Heart right ventricle (tissue), 16 donors: ENCODE results near the gene SERPINB5. TPM values are rescaled to one million over a fixed set of nuclear protein-coding genes. Genes with fewer than 3 reads are reported as not detected.
A peak's percentile ranks its signal among the peaks of the same experiment; 100 is the strongest.

Source experiments
- ATAC-seq, 8 donors: fragments of 200-7000 bp; cut with Tn5 transposase; one replicate each; pipeline ENCODE4 v1.9.1; 2020; ENCODE audit warnings: mild to moderate bottlenecking in 8 of 8, moderate library complexity in 8 of 8, moderate number of reproducible peaks in 1 of 8
- DNase-seq, 2 donors: peaks; one replicate each; pipeline ENCODE4 v3.0.0-alpha.2; 2020
- H3K27ac ChIP-seq, 10 donors: fragments of 200-600 bp; sonication (generic) in 2 of 10; one replicate each; pipeline versions ENCODE4 v1.5.0 to v1.8.0; 2020 to 2022; ENCODE audit warnings: mild to moderate bottlenecking in 3 of 10
- H3K27me3 ChIP-seq, 7 donors: fragments of 200-600 bp; one replicate each; pipeline ENCODE4 v1.8.0; 2021 to 2022; ENCODE audit warnings: mild to moderate bottlenecking in 2 of 7
- H3K36me3 ChIP-seq, 9 donors: fragments of 200-600 bp; sonication (generic) in 1 of 9; one replicate each; pipeline versions ENCODE4 v1.5.0 to v1.8.0; 2020 to 2022; ENCODE audit warnings: mild to moderate bottlenecking in 2 of 9
- H3K4me1 ChIP-seq, 9 donors: fragments of 200-600 bp; sonication (generic) in 1 of 9; one replicate each; pipeline versions ENCODE4 v1.5.0 to v1.8.0; 2020 to 2022; ENCODE audit warnings: mild to moderate bottlenecking in 4 of 9
- H3K4me3 ChIP-seq, 10 donors: fragments of 200-600 bp; sonication (generic) in 2 of 10; one replicate each; pipeline versions ENCODE4 v1.5.0 to v1.8.0; 2020 to 2022; ENCODE audit warnings: mild to moderate bottlenecking in 7 of 10, moderate library complexity in 2 of 10
- H3K9me3 ChIP-seq, 11 donors: fragments of 200-600 bp in 10 of 11; sonication (generic) in 2 of 11; one replicate each; pipeline versions ENCODE4 v1.5.0 to v1.8.0; 2013 to 2022; ENCODE audit warnings: mild to moderate bottlenecking in 2 of 11, control low read depth in 1 of 11, moderate library complexity in 1 of 11
- CTCF ChIP-seq, 9 donors: fragments of 200-600 bp; sonication (generic) in 2 of 9; IDR thresholded peaks; one replicate each; pipeline versions ENCODE4 v1.5.0 to v1.8.0; 2021 to 2022; ENCODE audit warnings: antibody characterized with exemption in 9 of 9, mild to moderate bottlenecking in 5 of 9, moderate library complexity in 1 of 9
- WGBS, 2 donors: extraction: QIAGEN DNeasy Blood & Tissue Kit; methylation state at CpG; one replicate each; pipeline ENCODE4 v1.1.7; 2013; ENCODE audit warnings: inconsistent platforms in 1 of 2; 5-methylcytosine and 5-hydroxymethylcytosine counted together
- intact Hi-C, 10 donors: fragments of 100-400 bp; cut with DNase I; formaldehyde crosslinking; loops; one replicate each; pipeline versions ENCODE4 v1.11.1 to v1.14.2; 2022
- polyA plus RNA-seq, 2 donors: library from polyadenylated mRNA; stranded (reverse); fragments of 200-250 nt; gene quantifications; one replicate each; pipeline ENCODE4 v1.2.3, GENCODE V29; 2013
- total RNA-seq, 10 donors: library from RNA; stranded (reverse); fragmentation: NEBNext Ultra II Directional in 3 of 10; extraction: Animal tissue kit (Norgen Biotek cat#: 25700) in 3 of 10; gene quantifications; one replicate each; pipeline versions ENCODE4 v1.2.1 to v1.2.4, GENCODE V29; 2021 to 2023
- donor health status: Arrhythmogenic right ventricular cardiomyopathy.
- donor health status: ischemic (EF 13 %, LVEDD 7.1; RV severe dilation, severe dysfunction).
- donor health status: healthy with polysubstance abuse.
- donor health status: DM: no; HTN: yes; CAD: no.
- donor health status: DM: no; HTN: no; CAD: no.
- donor health status: ischemic (EF 25% LVEDD 6.9; RV normal size, moderate dysfunction).
- donor health status: ischemic (EF 25% LVEDD 5.7; RV mildly dilated, moderate dysfunction).
- donor health status: healthy.
- donor health status: DM: yes; HTN: yes; CAD: no.
- donor health status: Ischemic cardiomyopathy.
- donor health status: ischemic (EF 35%, LVEDD 5.7; RV mildly dilated, moderate dysfunction).
- donor health status: nonischemic (EF 11% LVEDD 7.7; RV severe dilation, severe dysfunction).
- donor health status: DM: yes; HTN: yes; CAD: no.
- donor health status: PGD.
- donor health status: ischemic (EF 29% LVEDD 5.4; RV normal size, mild dysfunction).
- donor health status: nonischemic (EF 23%, LVEDD 6.1; RV moderate dilation, normal function).

Gene SERPINB5
- total and polyA plus RNA-seq, 12 donors: 0.03 TPM; not detected in 11

- ATAC-seq: no peak
- Histone ChIP-seq H3K4me3 (no peak overlapping the region), H3K27ac (no peak overlapping the region), H3K9me3 (no peaks in the 10 kb centered on the region), H3K36me3 (no peaks in the 10 kb centered on the region), H3K27me3 (peaks cover 0 to 23% (median 8%) of the 10 kb centered on the region in 7 donors), H3K4me1 (no peaks in the 10 kb centered on the region)
- WGBS, 2 donors: 2 to 66% methylated on average over 1 of the region's 1 CpG
- no peak for TF ChIP-seq CTCF (IDR thresholded peaks at IDR 0.05)
- intact Hi-C loops: loop anchor here (1.0 to 10.0 kb wide), 11 partner anchors 62 to 482 kb away; partner anchors contain the start of gene SERPINB8 (in 1 of the 10)
- no peak for DNase-seq
Observed at GRCh38 chr18:63515801-63516200, 39.0 kb downstream of the SERPINB5 start.

- Histone ChIP-seq H3K27me3 (peaks cover 0 to 23% (median 4%) of the 10 kb centered on the region in 7 donors), H3K4me1 (no peaks in the 10 kb centered on the region), H3K9me3 (no peaks in the 10 kb centered on the region), H3K4me3 (no peak overlapping the region), H3K36me3 (no peaks in the 10 kb centered on the region), H3K27ac (no peak overlapping the region)
- 31 to 35% methylated on average over 16 of the region's 16 CpGs for WGBS, 2 donors
- peak; percentile 61 to 85 (median 82) for ATAC-seq
- intact Hi-C loops: loop anchor here (1.0 to 10.0 kb wide), 15 partner anchors 58 to 479 kb away; partner anchors contain the start of gene SERPINB8 (in 1 of the 10)
- peak; percentile 67 to 82 (median 77) for TF ChIP-seq CTCF (IDR thresholded peaks at IDR 0.05)
- peak in 1 of 2 donors; percentile 65 for DNase-seq
Observed at GRCh38 chr18:63518178-63519012, 41.6 kb downstream of the SERPINB5 start.

GRCh38 chr18:63520053-63520685, 43.4 kb downstream of the SERPINB5 start:
- Histone ChIP-seq H3K4me1 (no peaks in the 10 kb centered on the region), H3K27me3 (peaks cover 0 to 28% (median 0%) of the 10 kb centered on the region in 7 donors), H3K9me3 (no peaks in the 10 kb centered on the region), H3K4me3 (no peak overlapping the region), H3K27ac (no peak overlapping the region), H3K36me3 (no peaks in the 10 kb centered on the region)
- 77 to 81% methylated on average over 3 of the region's 3 CpGs for WGBS, 2 donors
- no peak for ATAC-seq
- intact Hi-C loops: loop anchor here in 1 of 10 donors (10.0 kb wide), 1 partner anchor 415 kb away; no protein-coding TSS in a partner anchor
- no peak for TF ChIP-seq CTCF (IDR thresholded peaks at IDR 0.05)
- DNase-seq: no peak

- no peak for TF ChIP-seq CTCF (IDR thresholded peaks at IDR 0.05)
- WGBS, 2 donors: 62 to 63% methylated on average over 4 of the region's 4 CpGs
- Histone ChIP-seq H3K27ac (no peak overlapping the region), H3K9me3 (peaks cover 0 to 6% (median 0%) of the 10 kb centered on the region in 11 donors), H3K27me3 (peaks cover 0 to 28% (median 0%) of the 10 kb centered on the region in 7 donors), H3K4me1 (no peaks in the 10 kb centered on the region), H3K36me3 (no peaks in the 10 kb centered on the region), H3K4me3 (no peak overlapping the region)
- no peak for ATAC-seq
- DNase-seq: no peak
- intact Hi-C loops: loop anchor here in 1 of 10 donors (10.0 kb wide), 1 partner anchor 411 kb away; no protein-coding TSS in a partner anchor
Observed at GRCh38 chr18:63523660-63524059, 46.9 kb downstream of the SERPINB5 start.
